Kidney tubule cell (primary cell): ENCODE results near the gene FOXK1.

Experiments
- DNase-seq: peaks from one replicate; pipeline ENCODE4 v3.0.0-alpha.2; 2018; ENCODE audit warnings: low spot score

The FOXK1 gene

GRCh38 chr7:4819560-4820404, 137.7 kb downstream of the FOXK1 start:
- DNase-seq = no peak

DNA sequence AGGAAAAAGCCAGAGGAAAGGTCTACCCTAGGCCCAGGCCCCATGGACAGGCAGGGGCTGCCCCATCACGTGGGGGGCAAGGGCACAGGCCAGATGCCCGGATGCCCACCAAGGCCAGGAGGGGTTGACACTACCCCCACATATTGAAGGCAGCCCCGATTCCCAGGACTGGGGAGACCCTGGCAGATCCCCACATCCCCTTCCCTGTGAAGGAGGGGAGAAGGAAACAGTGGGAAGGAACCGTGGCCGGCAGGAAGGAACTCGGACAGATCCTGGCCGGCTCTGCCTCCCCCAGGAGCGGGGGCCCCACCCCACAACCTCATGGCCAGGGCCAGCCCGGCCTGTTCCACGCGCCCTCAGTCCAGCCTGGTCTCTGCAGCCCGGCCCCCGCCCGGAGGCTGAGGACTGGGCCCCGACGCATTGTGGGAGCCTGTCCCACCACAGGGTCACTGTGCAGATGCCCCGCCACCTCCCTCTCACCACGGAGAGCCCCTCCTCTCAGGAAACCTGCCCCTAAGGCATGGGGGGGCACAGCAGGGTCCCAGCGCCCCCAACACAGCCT, 138.4 kb downstream of the FOXK1 start:
- DNase-seq = no peak
